GM12872 (cell line): Measurements from ENCODE around the gene SIRPG.

Experiments
- CTCF ChIP-seq: IDR thresholded peaks from 3 replicates; pipeline ENCODE4 v1.5.1; 2011; ENCODE audit warnings: low read depth, mild to moderate bottlenecking, low read length, moderate library complexity; ENCODE audit not compliant: insufficient read depth

The SIRPG gene

GRCh38 chr20:1657556-1658334 lies at the start of gene SIRPG:
SIRPG (minus strand) TSS chr20:1657779; CDS start chr20:1657714, 65 bp downstream.
- TF ChIP-seq CTCF, result no peak

GRCh38 chr20:1706079-1706478 lies 48.5 kb upstream of the SIRPG start:
- no peak for TF ChIP-seq CTCF

DNA sequence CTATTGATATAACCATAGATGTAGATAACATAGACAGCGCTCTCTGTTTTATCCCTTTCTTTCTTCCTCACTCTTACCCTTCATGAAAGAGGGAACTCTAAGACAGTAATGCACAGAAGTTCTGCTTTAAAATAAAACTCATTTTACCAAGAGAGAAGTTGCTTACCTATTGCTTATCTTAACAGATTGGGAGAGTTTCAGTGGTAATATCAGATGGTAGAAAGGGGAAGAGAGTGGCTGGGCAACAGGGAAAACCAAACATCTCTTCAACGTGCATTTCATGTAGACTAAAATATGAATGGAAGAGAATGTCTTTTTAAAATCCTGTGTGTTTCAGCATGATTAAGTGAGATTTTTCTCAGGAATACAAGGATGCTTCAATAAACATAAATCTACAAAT lies 45.3 kb upstream of the SIRPG start:
- no peak for TF ChIP-seq CTCF

DNA sequence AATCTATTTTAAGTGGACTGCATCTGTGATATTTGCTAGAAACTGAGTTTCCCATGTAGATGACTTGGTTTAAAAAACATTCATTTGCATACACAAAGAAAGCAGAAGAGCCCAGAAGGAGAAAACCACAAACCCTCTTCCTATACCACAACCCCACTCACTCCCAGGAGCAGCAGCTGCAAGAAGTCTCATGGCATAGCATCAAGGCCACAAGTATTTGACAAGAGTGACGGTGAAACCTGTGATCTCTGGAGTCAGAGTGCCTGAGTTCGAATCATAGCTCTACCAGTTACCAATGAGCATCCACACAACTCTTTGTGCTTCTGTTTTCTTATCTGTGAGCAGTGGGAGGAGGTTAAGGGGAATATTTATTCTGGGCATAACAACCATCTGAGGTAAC lies 44.7 kb upstream of the SIRPG start:
- TF ChIP-seq CTCF, result no peak

DNA sequence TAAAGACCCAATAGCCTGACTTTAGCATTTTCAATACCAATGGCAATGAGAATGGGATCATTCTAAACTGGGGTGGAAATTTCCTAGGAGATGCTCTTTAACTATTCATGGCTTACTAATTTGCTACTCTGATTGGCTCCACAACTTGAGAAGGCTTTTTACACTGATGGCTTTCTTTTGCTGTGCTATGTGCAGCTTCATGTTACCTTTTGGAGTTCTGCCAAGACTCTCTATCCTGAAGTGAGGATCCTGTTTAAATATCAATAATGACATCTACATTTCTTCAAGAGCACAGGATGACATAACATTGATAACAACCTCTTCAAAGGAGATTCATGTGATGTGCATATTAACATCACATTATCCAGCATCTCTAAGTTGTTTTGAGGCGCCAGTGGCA lies 43.4 kb upstream of the SIRPG start:
- no peak for TF ChIP-seq CTCF

DNA sequence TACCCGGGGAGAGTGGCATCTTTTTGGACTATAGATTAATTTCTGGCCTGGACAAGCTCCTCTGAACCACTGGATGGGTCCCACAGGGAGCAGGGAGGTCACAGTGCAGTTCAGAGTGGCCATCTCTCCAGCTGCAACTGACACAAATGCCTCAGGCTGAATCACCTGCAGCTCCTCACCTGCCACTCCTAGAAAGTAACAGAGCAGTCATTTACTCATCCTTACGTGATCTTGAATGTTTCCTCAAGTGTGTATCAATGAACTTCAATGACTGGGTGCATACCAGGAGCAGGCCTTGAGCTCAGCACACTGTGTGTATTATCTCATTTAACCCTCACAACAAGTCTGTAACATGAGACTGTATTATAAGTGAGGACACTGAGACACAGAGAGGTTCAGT lies 40.0 kb upstream of the SIRPG start:
- no peak for TF ChIP-seq CTCF

GRCh38 chr20:1696521-1697209 lies 39.1 kb upstream of the SIRPG start:
- TF ChIP-seq CTCF, result no peak
